Measurements from ENCODE around the gene MAP1LC3A. TPM values are rescaled to one million over a fixed set of nuclear protein-coding genes. Genes with fewer than 3 reads are reported as not detected.

MAP1LC3A gene
- total RNA-seq, 1 experiment from 2014 or later, result 0.10 TPM

GRCh38 chr20:34535857-34536256 is 22.7 kb upstream of the MAP1LC3A start:
- H3K4me3 ChIP-seq, result no peak overlapping the region
- H3K4me1 ChIP-seq, result peaks cover 12% of the 10 kb centered on the region
- H3K27ac ChIP-seq, result no peak overlapping the region
- peaks cover 43% of the 10 kb centered on the region for H3K36me3 ChIP-seq
- H3K27me3 ChIP-seq, result no peaks in the 10 kb centered on the region
- H3K9me3 ChIP-seq (replicated peaks), result no peaks in the 10 kb centered on the region
- DNase-seq, result no peak

DNA sequence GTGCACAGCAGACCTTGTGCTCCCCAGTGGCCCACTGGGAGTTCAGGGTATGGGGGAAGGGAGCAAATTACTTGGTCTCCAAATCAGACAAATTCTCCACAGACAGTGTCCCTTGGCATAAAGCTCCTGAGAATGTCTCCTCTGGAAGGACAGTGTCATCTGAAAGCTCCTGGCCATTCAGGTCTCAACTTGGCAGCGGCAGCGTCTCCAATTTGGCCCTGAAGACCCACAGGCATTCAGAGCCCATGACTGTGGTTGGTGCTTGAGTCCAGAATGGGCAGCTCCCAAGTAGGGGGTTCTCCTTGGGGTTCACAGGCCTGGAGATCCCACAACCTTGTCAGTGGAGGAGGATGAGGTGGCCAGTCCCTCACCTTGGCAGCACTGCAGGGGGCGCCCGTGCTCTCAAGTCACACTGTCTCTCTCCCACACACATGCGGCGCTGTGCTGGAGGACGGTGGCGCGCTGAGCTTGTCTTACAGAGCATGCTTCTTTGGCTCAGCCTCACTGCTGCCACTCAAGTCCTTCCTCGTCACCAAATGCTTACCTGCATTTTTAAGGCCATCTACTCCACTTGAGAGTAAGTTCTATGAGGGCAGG is 21.6 kb upstream of the MAP1LC3A start:
- Histone ChIP-seq H3K9me3 (replicated peaks) (no peaks in the 10 kb centered on the region), H3K4me3 (no peak overlapping the region), H3K27me3 (no peaks in the 10 kb centered on the region), H3K4me1 (peaks cover 8% of the 10 kb centered on the region; the same call in 1 of the 2 replicates), H3K27ac (no peak overlapping the region), H3K36me3 (peaks cover 43% of the 10 kb centered on the region)
- DNase-seq, result peak; percentile 40 to 43

DNA sequence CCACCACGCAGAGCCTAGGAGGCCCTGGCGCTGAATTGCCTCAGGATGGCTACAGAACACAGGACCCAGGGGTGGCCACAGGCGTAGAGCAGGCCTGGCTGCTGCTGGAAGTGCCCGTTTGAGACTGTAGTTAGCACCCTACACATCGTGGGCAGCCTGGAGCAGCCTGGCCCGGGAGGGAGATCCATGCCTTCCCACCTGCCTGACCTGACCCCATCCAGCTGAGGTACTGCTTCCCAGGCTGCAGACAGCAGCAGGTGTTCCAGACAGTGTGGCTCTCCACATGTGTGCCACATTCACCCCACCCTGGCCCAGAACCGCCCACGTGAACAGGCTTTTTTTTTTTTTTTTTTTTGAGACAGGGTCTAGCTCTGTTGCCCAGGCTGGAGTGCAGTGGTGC is 20.9 kb upstream of the MAP1LC3A start:
- Histone ChIP-seq H3K4me1 (peaks cover under 1% of the 10 kb centered on the region; the same call in 1 of the 2 replicates), H3K4me3 (no peak overlapping the region), H3K36me3 (peaks cover 42% of the 10 kb centered on the region), H3K27me3 (no peaks in the 10 kb centered on the region), H3K9me3 (replicated peaks) (no peaks in the 10 kb centered on the region), H3K27ac (no peak overlapping the region)
- no peak for DNase-seq

DNA sequence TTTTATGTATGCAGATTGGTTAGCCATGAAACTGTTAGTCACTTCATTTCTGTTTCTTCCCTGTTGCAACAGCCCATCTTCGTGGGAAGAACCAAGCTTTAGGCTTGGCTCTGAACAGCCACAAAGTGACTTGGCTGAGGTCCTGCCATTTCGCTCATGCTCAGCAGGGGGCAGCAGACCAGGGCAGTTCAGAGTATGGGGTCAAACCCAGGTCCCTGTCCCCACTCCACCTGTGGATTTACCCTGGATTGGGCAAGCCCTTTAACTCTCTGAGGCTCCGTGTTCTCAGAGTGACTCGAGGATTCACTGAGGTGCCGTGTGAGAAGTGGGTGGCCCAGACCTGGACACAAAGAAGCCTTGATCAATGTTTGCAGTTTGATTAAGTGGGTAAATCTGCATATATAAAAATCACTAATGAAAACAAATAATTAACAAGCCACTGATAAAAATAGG is 19.8 kb upstream of the MAP1LC3A start:
- Histone ChIP-seq H3K27me3 (no peaks in the 10 kb centered on the region), H3K9me3 (replicated peaks) (no peaks in the 10 kb centered on the region), H3K27ac (no peak overlapping the region), H3K4me3 (no peak overlapping the region), H3K4me1 (peaks cover 6% of the 10 kb centered on the region), H3K36me3 (peaks cover 34% of the 10 kb centered on the region)
- DNase-seq, result peak; percentile 68 to 84

GRCh38 chr20:34539756-34540155 is 18.8 kb upstream of the MAP1LC3A start:
- no peak for DNase-seq
- no peaks in the 10 kb centered on the region for H3K9me3 ChIP-seq (replicated peaks)
- H3K36me3 ChIP-seq, result peaks cover 24% of the 10 kb centered on the region
- peaks cover 11% of the 10 kb centered on the region for H3K4me1 ChIP-seq
- no peak overlapping the region for H3K27ac ChIP-seq
- no peak overlapping the region for H3K4me3 ChIP-seq
- H3K27me3 ChIP-seq, result no peaks in the 10 kb centered on the region

DNA sequence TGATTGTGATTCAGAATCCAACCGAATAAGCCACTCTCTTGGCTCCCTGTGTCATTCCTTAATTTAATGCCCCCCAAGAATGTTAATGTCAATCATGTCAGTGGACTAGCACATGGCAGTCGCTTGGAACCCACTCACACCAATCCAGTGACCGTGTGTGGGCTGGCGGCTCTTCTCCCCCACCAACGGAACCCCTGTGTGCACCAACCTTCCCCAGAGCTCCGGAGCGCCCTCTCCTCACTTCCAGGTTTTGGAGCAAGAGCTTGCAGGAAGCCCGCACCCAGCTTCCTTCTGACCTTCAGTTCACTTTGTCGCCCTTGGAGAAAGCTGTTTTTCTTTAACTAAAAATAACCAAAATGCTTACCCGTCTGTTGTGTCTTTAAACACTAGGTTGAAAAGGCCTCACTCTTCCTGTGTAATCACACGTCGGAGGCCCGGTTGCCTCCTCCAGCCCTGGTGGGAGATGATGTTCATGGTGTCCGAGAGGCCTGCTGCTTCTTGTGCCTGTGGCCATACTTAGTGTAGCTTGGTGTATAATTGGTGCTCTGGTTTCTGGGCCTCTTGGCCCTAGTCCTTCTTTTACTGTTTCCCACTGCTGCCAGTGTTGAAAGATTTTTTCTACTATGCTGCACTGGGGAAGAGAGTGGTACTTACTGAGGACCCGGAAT is 17.8 kb upstream of the MAP1LC3A start:
- Histone ChIP-seq H3K4me1 (peaks cover 11% of the 10 kb centered on the region), H3K9me3 (replicated peaks) (no peaks in the 10 kb centered on the region), H3K27ac (no peak overlapping the region), H3K27me3 (no peaks in the 10 kb centered on the region), H3K36me3 (peaks cover 22% of the 10 kb centered on the region), H3K4me3 (no peak overlapping the region)
- DNase-seq, result no peak

GRCh38 chr20:34541264-34541901 is 17.1 kb upstream of the MAP1LC3A start:
- H3K4me3 ChIP-seq, result no peak overlapping the region
- peaks cover 22% of the 10 kb centered on the region for H3K36me3 ChIP-seq
- H3K9me3 ChIP-seq (replicated peaks), result no peaks in the 10 kb centered on the region
- H3K27ac ChIP-seq, result no peak overlapping the region
- DNase-seq, result no peak
- H3K4me1 ChIP-seq, result peaks cover 12% of the 10 kb centered on the region
- no peaks in the 10 kb centered on the region for H3K27me3 ChIP-seq

DNA sequence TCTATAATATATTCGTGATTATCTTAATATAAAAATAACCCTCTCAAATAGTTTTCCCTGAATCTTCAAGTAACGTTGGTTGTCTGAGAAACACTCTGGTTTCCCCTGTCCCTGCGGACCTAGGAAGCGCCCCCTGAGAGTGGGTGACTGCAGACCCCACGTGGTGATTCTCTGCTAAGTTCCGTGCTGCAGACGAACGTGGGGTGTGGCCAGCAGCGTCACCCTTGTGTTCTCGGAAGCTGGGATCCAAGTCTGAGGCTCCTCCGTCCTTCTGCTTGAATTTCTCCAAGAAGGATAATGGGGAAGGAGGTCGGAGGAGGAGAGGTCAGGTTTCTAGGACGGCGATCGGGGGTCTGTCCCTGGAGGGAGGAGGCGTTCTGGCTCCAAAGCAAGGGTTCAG is 16.6 kb upstream of the MAP1LC3A start:
- Histone ChIP-seq H3K36me3 (peaks cover 20% of the 10 kb centered on the region), H3K4me1 (peaks cover 17% of the 10 kb centered on the region), H3K9me3 (replicated peaks) (no peaks in the 10 kb centered on the region), H3K27me3 (no peaks in the 10 kb centered on the region), H3K27ac (no peak overlapping the region), H3K4me3 (no peak overlapping the region)
- no peak for DNase-seq

DNA sequence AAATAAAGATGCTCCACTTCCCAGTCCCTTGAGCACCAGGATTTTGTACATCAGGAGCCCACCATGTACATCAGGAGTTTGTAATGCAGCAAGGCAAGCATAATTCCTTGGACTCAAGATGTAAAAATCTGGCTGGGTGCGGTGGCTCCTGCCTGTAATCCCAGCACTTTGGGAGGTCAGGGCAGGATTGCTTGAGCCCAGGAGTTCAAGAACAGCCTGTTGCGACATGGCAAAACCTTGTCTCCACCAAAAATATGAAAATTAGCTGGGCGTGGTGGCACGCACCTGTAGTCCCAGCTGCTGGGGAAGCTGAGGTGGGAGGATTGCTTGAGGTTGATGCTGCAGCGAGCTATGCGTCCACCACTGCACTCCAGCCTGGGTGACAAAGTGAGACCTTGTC is 16.1 kb upstream of the MAP1LC3A start:
- Histone ChIP-seq H3K36me3 (peaks cover 14% of the 10 kb centered on the region), H3K4me1 (peaks cover 18% of the 10 kb centered on the region), H3K9me3 (replicated peaks) (no peaks in the 10 kb centered on the region), H3K27ac (no peak overlapping the region), H3K4me3 (no peak overlapping the region), H3K27me3 (no peaks in the 10 kb centered on the region)
- no peak for DNase-seq

DNA sequence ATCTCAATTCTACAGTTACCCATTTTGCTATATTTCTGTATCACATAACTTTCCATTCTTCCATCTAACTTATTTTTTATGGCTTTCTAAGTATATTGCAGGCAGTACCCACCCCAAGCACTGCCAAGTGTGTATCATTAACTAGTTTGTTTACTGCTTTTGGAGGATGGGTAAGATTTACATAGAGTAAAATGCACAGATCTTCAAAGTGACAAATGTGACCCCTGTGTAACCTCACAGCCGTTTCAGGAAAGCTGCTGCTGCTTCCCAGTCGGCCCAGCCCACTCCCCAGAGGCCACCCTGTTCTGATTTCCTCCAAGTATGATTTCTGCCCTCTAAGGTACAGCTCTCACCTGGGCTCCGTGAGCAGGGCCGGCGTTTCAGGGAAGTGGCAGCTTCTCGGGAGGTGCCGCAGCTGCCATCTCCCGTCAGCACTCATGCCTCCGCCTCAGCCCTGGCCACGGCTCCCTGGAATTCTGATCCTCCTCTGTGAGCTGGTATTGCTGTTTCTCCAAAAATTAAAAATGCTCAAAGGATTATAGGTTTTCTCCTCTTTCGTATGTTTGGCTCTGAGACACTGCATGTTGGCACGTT is 15.0 kb upstream of the MAP1LC3A start:
- H3K4me3 ChIP-seq, result no peak overlapping the region
- peaks cover 18% of the 10 kb centered on the region for H3K4me1 ChIP-seq
- H3K9me3 ChIP-seq (replicated peaks), result no peaks in the 10 kb centered on the region
- DNase-seq, result peak; percentile 31 to 56
- no peaks in the 10 kb centered on the region for H3K27me3 ChIP-seq
- H3K36me3 ChIP-seq, result peaks cover 14% of the 10 kb centered on the region
- H3K27ac ChIP-seq, result no peak overlapping the region

DNA sequence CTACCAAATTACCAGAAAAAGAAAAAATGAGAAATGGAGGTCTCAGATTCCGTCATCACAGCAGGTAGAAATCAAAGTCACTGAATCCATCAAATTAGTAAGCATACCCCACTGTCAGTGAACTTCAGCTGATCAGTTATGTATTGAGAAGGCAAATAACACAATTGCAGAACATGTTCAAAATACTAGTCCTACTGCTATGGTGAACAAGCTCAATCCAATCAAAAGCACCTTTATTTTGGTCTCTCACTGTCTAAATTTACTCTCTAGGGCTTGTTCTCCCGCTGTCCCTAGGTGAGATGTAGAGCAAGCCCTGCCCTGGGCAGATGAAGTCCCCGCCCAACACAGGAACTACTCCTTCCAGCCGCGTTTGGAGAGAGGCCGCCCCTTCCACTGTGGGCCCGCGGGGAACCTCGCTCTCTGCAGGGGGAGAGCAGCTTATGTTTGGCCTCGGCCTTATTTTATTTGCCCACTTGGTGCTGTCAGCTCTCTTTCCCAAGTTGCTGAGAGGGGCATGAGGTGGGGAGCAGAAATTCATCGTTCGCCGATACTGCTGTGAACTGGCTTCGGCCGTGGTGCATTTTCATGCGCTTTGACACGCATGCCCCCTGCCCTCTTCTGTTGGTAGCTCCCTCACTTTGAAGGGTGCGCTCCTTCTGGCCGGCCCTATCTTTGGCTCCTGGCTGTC is 14.3 kb upstream of the MAP1LC3A start:
- DNase-seq, result no peak
- Histone ChIP-seq H3K9me3 (replicated peaks) (no peaks in the 10 kb centered on the region), H3K36me3 (peaks cover 10% of the 10 kb centered on the region), H3K27ac (no peak overlapping the region), H3K4me3 (no peak overlapping the region), H3K27me3 (no peaks in the 10 kb centered on the region), H3K4me1 (peaks cover 18% of the 10 kb centered on the region)

- no peaks in the 10 kb centered on the region for H3K36me3 ChIP-seq
- peak; percentile 61 to 72 for DNase-seq
- H3K9me3 ChIP-seq (replicated peaks), result no peaks in the 10 kb centered on the region
- H3K4me1 ChIP-seq, result peaks cover 18% of the 10 kb centered on the region
- no peak overlapping the region for H3K27ac ChIP-seq
- no peaks in the 10 kb centered on the region for H3K27me3 ChIP-seq
- peak overlapping the region; percentile 12 for H3K4me3 ChIP-seq
These were observed 11.8 kb upstream of the MAP1LC3A start for GRCh38 chr20:34546751-34547181.

GRCh38 chr20:34547844-34548613 is 10.5 kb upstream of the MAP1LC3A start:
- no peak overlapping the region for H3K27ac ChIP-seq
- no peaks in the 10 kb centered on the region for H3K27me3 ChIP-seq
- no peaks in the 10 kb centered on the region for H3K9me3 ChIP-seq (replicated peaks)
- no peak for DNase-seq
- H3K4me1 ChIP-seq, result peaks cover 18% of the 10 kb centered on the region
- H3K36me3 ChIP-seq, result no peaks in the 10 kb centered on the region
- H3K4me3 ChIP-seq, result no peak overlapping the region

DNA sequence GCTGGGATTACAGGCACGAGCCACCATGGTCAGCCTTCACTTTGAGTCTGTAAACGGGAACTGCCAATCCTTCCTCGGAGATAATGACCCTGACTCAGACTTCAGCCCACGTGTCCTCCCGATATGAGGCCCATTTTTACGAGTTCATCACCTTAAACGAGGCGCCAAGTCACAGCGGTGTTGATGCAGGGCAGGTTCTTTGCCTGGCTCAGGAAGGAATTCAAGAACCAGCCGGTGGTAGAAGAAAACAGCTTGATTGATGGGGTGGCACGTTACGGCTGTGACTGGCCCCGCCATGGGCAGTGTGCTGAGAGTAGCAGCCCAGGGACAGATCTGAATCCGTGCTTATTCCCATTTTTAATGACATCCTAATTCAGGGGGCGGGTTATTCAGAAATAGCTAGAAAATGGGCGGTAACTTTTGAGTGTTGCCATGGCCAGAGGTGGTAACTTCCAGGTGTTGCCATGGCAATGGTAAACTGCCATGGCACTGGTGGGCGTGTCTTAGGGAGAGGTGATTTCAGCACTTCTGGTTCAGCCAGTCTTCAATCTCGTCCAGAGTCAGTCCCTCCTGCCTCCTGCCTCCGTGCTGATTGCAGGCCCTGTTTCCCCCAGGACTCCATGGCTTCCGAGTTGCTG is 9.1 kb upstream of the MAP1LC3A start:
- Histone ChIP-seq H3K4me1 (peaks cover 10% of the 10 kb centered on the region; the same call in 1 of the 2 replicates), H3K9me3 (replicated peaks) (no peaks in the 10 kb centered on the region), H3K27ac (no peak overlapping the region), H3K27me3 (no peaks in the 10 kb centered on the region), H3K36me3 (no peaks in the 10 kb centered on the region), H3K4me3 (no peak overlapping the region)
- DNase-seq, result no peak
